Thoracic aorta (tissue), 2 donors: ENCODE data around the gene RALBP1. TPM values are rescaled to one million over a fixed set of nuclear protein-coding genes. Genes with fewer than 3 reads are reported as not detected.

Experiments used
- ATAC-seq: fragments of 150-250 bp; one replicate; pipeline ENCODE4 v1.8.0; 2017; ENCODE audit warnings: low read depth; ENCODE audit not compliant: insufficient number of reproducible peaks, low FRiP score
- DNase-seq: peaks from one replicate; pipeline ENCODE4 v3.0.0-alpha.2; 2020; ENCODE audit warnings: low spot score
- H3K27ac ChIP-seq, 2 donors: fragments of 200-600 bp; sonication (generic); 1 replicate in 1 of 2; 2 replicates in 1 of 2; pipeline ENCODE4 v1.5.1; 2016; ENCODE audit warnings: mild to moderate bottlenecking in 2 of 2, moderate library complexity in 2 of 2
- H3K27me3 ChIP-seq: fragments of 200-600 bp; sonication (generic); replicated peaks from 2 replicates; pipeline ENCODE4 v1.6.0; 2016; ENCODE audit warnings: mild to moderate bottlenecking; ENCODE audit not compliant: insufficient read depth
- H3K36me3 ChIP-seq: fragments of 200-600 bp; sonication (generic); one replicate; pipeline ENCODE4 v1.5.1; 2016
- H3K4me1 ChIP-seq, 2 donors: fragments of 200-600 bp; sonication (generic); 1 replicate in 1 of 2; 2 replicates in 1 of 2; pipeline versions ENCODE4 v1.5.1 to v1.6.0; 2016; ENCODE audit warnings: low read depth in 2 of 2, mild to moderate bottlenecking in 1 of 2; ENCODE audit not compliant: control insufficient read depth in 1 of 2
- H3K4me3 ChIP-seq: fragments of 200-600 bp; sonication (generic); 2 replicates; pipeline ENCODE4 v1.5.1; 2016; ENCODE audit warnings: mild to moderate bottlenecking
- H3K9me3 ChIP-seq: fragments of 200-600 bp; sonication (generic); 2 replicates; pipeline ENCODE4 v1.5.1; 2016
- CTCF ChIP-seq: fragments of 200-600 bp; sonication (generic); IDR thresholded peaks from one replicate; pipeline ENCODE4 v1.5.1; 2019; ENCODE audit warnings: antibody characterized with exemption
- total RNA-seq, 2 donors: library from RNA; depleted of rRNA; stranded (reverse); fragments of >200 nt; gene quantifications; one replicate each; pipeline versions ENCODE4 v1.1.0 to v1.2.3, GENCODE V29; 2016

Gene RALBP1
- total RNA-seq, 2 donors from 2014 or later: 47.1 to 54.2 TPM

- H3K9me3 ChIP-seq: no peaks in the 10 kb centered on the region
- H3K27ac ChIP-seq: no peak overlapping the region
- H3K4me1 ChIP-seq: no peaks in the 10 kb centered on the region
- H3K27me3 ChIP-seq: no peaks in the 10 kb centered on the region
- H3K4me3 ChIP-seq: no peak overlapping the region
- DNase-seq (no peak), ATAC-seq (no peak)
- H3K36me3 ChIP-seq: no peaks in the 10 kb centered on the region
- no peak for TF ChIP-seq CTCF
These were observed 21.1 kb upstream of the RALBP1 start for GRCh38 chr18:9454061-9454703.

- Histone ChIP-seq H3K9me3 (no peaks in the 10 kb centered on the region), H3K27me3 (no peaks in the 10 kb centered on the region), H3K4me3 (no peak overlapping the region), H3K4me1 (no peaks in the 10 kb centered on the region), H3K27ac (no peak overlapping the region), H3K36me3 (no peaks in the 10 kb centered on the region)
- DNase-seq: no peak
- no peak for ATAC-seq
- no peak for TF ChIP-seq CTCF
These were observed 19.4 kb upstream of the RALBP1 start for GRCh38 chr18:9455718-9456511.

GRCh38 chr18:9466127-9466526 lies 9.2 kb upstream of the RALBP1 start:
- peaks cover 11% of the 10 kb centered on the region for H3K9me3 ChIP-seq
- ATAC-seq (no peak), DNase-seq (no peak)
- H3K4me3 ChIP-seq: no peak overlapping the region
- H3K4me1 ChIP-seq: no peaks in the 10 kb centered on the region
- H3K36me3 ChIP-seq: no peaks in the 10 kb centered on the region
- no peak for TF ChIP-seq CTCF
- H3K27ac ChIP-seq: no peak overlapping the region
- no peaks in the 10 kb centered on the region for H3K27me3 ChIP-seq

GRCh38 chr18:9466846-9467245 lies 8.5 kb upstream of the RALBP1 start:
- Histone ChIP-seq H3K27me3 (no peaks in the 10 kb centered on the region), H3K4me1 (no peaks in the 10 kb centered on the region), H3K36me3 (no peaks in the 10 kb centered on the region), H3K4me3 (no peak overlapping the region), H3K27ac (no peak overlapping the region), H3K9me3 (peaks cover 11% of the 10 kb centered on the region)
- ATAC-seq (no peak), DNase-seq (no peak)
- no peak for TF ChIP-seq CTCF

- Histone ChIP-seq H3K4me1 (no peaks in the 10 kb centered on the region), H3K4me3 (no peak overlapping the region), H3K9me3 (peaks cover 11% of the 10 kb centered on the region), H3K36me3 (no peaks in the 10 kb centered on the region), H3K27ac (no peak overlapping the region), H3K27me3 (no peaks in the 10 kb centered on the region)
- DNase-seq (no peak), ATAC-seq (no peak)
- TF ChIP-seq CTCF: no peak
These were observed 6.3 kb upstream of the RALBP1 start for GRCh38 chr18:9468998-9469397.
